MM.1S (cell line): ENCODE data around the gene PRDM5.

Experiments
- DNase-seq: peaks from one replicate; pipeline ENCODE4 v3.0.0-alpha.2; 2015
- H2AFZ ChIP-seq: fragments of 300-600 bp; sonication (generic); 2 replicates; pipeline ENCODE4 v1.6.0; 2016; ENCODE audit warnings: antibody characterized with exemption, low read length
- H3F3A ChIP-seq: fragments of 300-600 bp; sonication (generic); 2 replicates; pipeline ENCODE4 v1.6.1; 2016; ENCODE audit warnings: mild to moderate bottlenecking, antibody characterized with exemption, low read length, moderate library complexity, mixed read lengths; ENCODE audit not compliant: insufficient read depth
- H3K27ac ChIP-seq: fragments of 300-600 bp; sonication (generic); 2 replicates; pipeline ENCODE4 v1.5.1; 2016; ENCODE audit warnings: mild to moderate bottlenecking, low read length
- H3K27me3 ChIP-seq: fragments of 300-600 bp; sonication (generic); replicated peaks from 2 replicates; pipeline ENCODE4 v1.6.0; 2016; ENCODE audit warnings: low read length; ENCODE audit not compliant: insufficient read depth
- H3K36me3 ChIP-seq: fragments of 300-600 bp; sonication (generic); replicated peaks from 2 replicates; pipeline ENCODE4 v1.6.1; 2016; ENCODE audit warnings: mild to moderate bottlenecking, low read length, mixed read lengths; ENCODE audit not compliant: insufficient read depth
- H3K4me1 ChIP-seq: fragments of 300-600 bp; sonication (generic); 2 replicates; pipeline ENCODE4 v1.6.1; 2016; ENCODE audit warnings: low read length, mixed read lengths
- H3K4me2 ChIP-seq: fragments of 300-600 bp; sonication (generic); 2 replicates; pipeline ENCODE4 v1.6.0; 2016; ENCODE audit warnings: low read depth, low read length
- H3K4me3 ChIP-seq: fragments of 300-600 bp; sonication (generic); 2 replicates; pipeline ENCODE4 v1.5.1; 2016; ENCODE audit warnings: low read length, mixed read lengths
- H3K79me2 ChIP-seq: fragments of 300-600 bp; sonication (generic); 2 replicates; pipeline ENCODE4 v1.6.1; 2016; ENCODE audit warnings: mixed run types, low read length, mixed read lengths
- H3K9ac ChIP-seq: fragments of 300-600 bp; sonication (generic); 2 replicates; pipeline ENCODE4 v1.6.1; 2016; ENCODE audit warnings: low read length, mixed read lengths
- H3K9me2 ChIP-seq: fragments of 300-600 bp; sonication (generic); replicated peaks from 2 replicates; pipeline ENCODE4 v1.6.1; 2016; ENCODE audit warnings: mild to moderate bottlenecking, low read length, mixed read lengths; ENCODE audit not compliant: insufficient read depth
- H3K9me3 ChIP-seq: fragments of 300-600 bp; sonication (generic); replicated peaks from 2 replicates; pipeline ENCODE4 v1.6.1; 2016; ENCODE audit warnings: mild to moderate bottlenecking, low read length, mixed read lengths; ENCODE audit not compliant: insufficient read depth
- H4K20me1 ChIP-seq: fragments of 300-600 bp; sonication (generic); 2 replicates; pipeline ENCODE4 v1.6.1; 2016; ENCODE audit warnings: mild to moderate bottlenecking, low read length, moderate library complexity, mixed read lengths; ENCODE audit not compliant: insufficient read depth
- CTCF ChIP-seq: fragments of 300-600 bp; sonication (generic); IDR thresholded peaks from 2 replicates; pipeline ENCODE4 v1.5.1; 2016; ENCODE audit warnings: antibody characterized with exemption, low read length, mixed read lengths
- EZH2 ChIP-seq: fragments of 300-600 bp; sonication (generic); optimal IDR thresholded peaks from 2 replicates; pipeline ENCODE3; 2017; ENCODE audit warnings: low read depth, mild to moderate bottlenecking, antibody characterized with exemption, low read length, mixed read lengths
- EZH2phosphoT487 ChIP-seq: fragments of 300-600 bp; sonication (generic); IDR thresholded peaks from 2 replicates; pipeline ENCODE4 v1.6.1; 2018; ENCODE audit warnings: antibody characterized with exemption, low read length

The PRDM5 gene

DNA sequence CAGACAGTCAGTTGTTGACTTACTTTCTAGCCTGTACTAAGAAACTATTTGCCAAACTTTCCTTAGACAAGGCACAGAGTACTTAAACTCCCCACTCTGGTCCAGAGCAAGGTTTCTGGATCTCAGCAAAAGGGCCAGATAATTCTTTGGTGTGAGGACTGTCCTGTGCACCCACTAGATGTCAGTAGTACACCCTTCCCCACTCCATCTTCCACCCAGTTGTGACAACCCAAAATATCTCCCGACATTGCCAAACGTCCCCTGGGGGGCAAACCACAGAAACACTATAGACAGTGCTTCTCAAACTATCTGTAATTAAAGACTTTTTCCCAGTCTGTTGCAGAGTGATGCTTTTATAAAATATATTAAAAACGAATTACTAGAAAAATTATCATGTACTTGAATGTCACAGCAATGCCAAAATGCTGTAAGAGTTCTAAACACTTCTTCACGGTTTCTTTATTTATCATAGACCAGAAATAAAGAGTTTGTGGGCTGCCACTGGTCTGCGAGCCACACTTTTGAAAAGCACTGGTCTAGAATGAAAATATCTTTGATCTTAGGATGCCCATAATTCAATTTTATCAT lies 203.5 kb downstream of the PRDM5 start:
- H3K4me2 ChIP-seq = peak overlapping the region; percentile 48; the same call in 1 of the 2 replicates

GRCh38 chr4:120716346-120716745 lies 206.2 kb downstream of the PRDM5 start:
- H3K4me1 ChIP-seq = peaks cover 38% of the 10 kb centered on the region
- no peaks in the 10 kb centered on the region for H3K36me3 ChIP-seq
- no peaks in the 10 kb centered on the region for H3K27me3 ChIP-seq
- no peaks in the 10 kb centered on the region for H3K9me2 ChIP-seq
- TF ChIP-seq CTCF (no peak), EZH2 (no peak), EZH2phosphoT487 (no peak)
- H3K4me2 ChIP-seq = no peak overlapping the region
- peaks cover 10% of the 10 kb centered on the region for H3F3A ChIP-seq
- H3K9me3 ChIP-seq = no peaks in the 10 kb centered on the region
- H3K79me2 ChIP-seq = no peaks in the 10 kb centered on the region
- H3K27ac ChIP-seq = no peak overlapping the region
- DNase-seq = no peak
- H3K9ac ChIP-seq = no peak overlapping the region
- H2AFZ ChIP-seq = no peak overlapping the region
- H3K4me3 ChIP-seq = no peak overlapping the region
- H4K20me1 ChIP-seq = no peaks in the 10 kb centered on the region

More for the DNA sequence above, 203.5 kb downstream of the PRDM5 start:
- Histone ChIP-seq H3K9ac (peak overlapping the region; percentile 19; the same call in 1 of the 2 replicates), H3F3A (peaks cover 10% of the 10 kb centered on the region), H3K36me3 (no peaks in the 10 kb centered on the region), H3K4me3 (0 out of 2 replicates have a peak overlapping the region, but pooled peaks have one; percentile 5), H3K9me3 (no peaks in the 10 kb centered on the region), H3K79me2 (0 out of 2 replicates have a peak, but pooled peaks cover 2% of the 10 kb centered on the region), H3K9me2 (no peaks in the 10 kb centered on the region), H4K20me1 (no peaks in the 10 kb centered on the region), H2AFZ (peak overlapping the region; percentile 33; the same call in 1 of the 2 replicates), H3K27ac (peak overlapping the region; percentile 53; the same call in 1 of the 2 replicates), H3K4me1 (peaks cover 40% of the 10 kb centered on the region), H3K27me3 (no peaks in the 10 kb centered on the region)
- peak; percentile 87 for DNase-seq
- TF ChIP-seq CTCF (peak; percentile 91), EZH2phosphoT487 (no peak), EZH2 (no peak)

GRCh38 chr4:120714417-120715010 lies 208.0 kb downstream of the PRDM5 start:
- no peaks in the 10 kb centered on the region for H3K79me2 ChIP-seq
- H2AFZ ChIP-seq = no peak overlapping the region
- H3K9me2 ChIP-seq = no peaks in the 10 kb centered on the region
- H3K36me3 ChIP-seq = no peaks in the 10 kb centered on the region
- no peaks in the 10 kb centered on the region for H4K20me1 ChIP-seq
- peaks cover 20% of the 10 kb centered on the region for H3K4me1 ChIP-seq
- no peak overlapping the region for H3K9ac ChIP-seq
- H3F3A ChIP-seq = peaks cover 10% of the 10 kb centered on the region
- TF ChIP-seq EZH2 (no peak), EZH2phosphoT487 (no peak), CTCF (no peak)
- no peaks in the 10 kb centered on the region for H3K9me3 ChIP-seq
- no peak overlapping the region for H3K4me3 ChIP-seq
- H3K27me3 ChIP-seq = no peaks in the 10 kb centered on the region
- H3K4me2 ChIP-seq = no peak overlapping the region
- DNase-seq = no peak
- H3K27ac ChIP-seq = no peak overlapping the region
